Measurements from ENCODE around the gene EFCAB14. TPM values are rescaled to one million over a fixed set of nuclear protein-coding genes. Genes with fewer than 3 reads are reported as not detected.
"Not testable (repeated sequence)": the region's sequence is repeated elsewhere in the genome, so short reads cannot be mapped to it uniquely, and the experiment has no call there.

Gene EFCAB14
- total RNA-seq, 4 donors from 2014 or later, result 87.9 to 136 (median 121) TPM

DNA sequence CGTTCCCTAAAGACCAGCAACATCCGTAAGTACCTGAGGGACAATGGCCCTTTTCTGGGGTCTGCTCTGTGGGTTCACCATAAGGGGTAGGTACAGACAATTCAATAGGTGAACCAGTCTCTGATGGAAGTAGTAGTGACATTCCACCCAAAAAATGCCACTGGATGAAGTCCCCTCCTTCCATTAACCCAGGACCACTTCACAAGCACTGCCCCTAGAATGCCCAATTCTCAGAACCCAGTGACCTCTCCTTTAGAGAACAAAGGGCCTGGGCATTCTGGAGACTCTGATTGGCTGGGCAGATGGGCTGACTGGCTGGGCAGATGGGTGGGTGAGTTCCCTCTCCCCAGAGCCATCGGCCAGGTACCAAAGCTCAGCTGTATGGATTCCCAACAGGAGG lies 47.4 kb downstream of the EFCAB14 start, which contains the start of gene TEX38:
Gene TEX38, plus strand, starts transcription at position 301 of the 400 bp plus-strand sequence. Its CDS starts 81 bp downstream, at position 382.
- H3K9me3 ChIP-seq, result no peaks in the 10 kb centered on the region
- 100% methylated on average over 2 of the region's 3 CpGs for WGBS

DNA sequence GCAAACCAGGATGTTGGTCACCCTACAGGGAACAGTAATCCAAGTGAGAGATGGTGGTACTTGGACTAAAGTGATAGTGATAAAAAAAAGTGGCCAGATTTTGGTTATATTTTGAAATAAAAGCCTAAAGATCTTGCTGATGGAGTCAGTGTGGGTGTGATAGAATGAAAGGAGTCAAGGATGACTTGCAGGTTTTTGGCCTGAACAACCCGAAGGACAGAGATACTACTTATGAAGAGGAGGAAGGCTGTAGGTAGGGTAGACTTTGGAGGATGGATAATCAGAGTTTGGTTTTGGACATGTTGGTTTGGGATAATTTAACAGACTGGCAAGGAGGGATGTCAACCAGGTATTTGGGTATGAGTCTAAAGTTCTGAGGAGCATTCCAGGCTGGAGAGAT lies 48.8 kb downstream of the EFCAB14 start:
- H3K4me3 ChIP-seq, result no peak overlapping the region
- no peak for TF ChIP-seq POLR2A (IDR thresholded peaks at IDR 0.05)
- TF ChIP-seq, protein P1, sequence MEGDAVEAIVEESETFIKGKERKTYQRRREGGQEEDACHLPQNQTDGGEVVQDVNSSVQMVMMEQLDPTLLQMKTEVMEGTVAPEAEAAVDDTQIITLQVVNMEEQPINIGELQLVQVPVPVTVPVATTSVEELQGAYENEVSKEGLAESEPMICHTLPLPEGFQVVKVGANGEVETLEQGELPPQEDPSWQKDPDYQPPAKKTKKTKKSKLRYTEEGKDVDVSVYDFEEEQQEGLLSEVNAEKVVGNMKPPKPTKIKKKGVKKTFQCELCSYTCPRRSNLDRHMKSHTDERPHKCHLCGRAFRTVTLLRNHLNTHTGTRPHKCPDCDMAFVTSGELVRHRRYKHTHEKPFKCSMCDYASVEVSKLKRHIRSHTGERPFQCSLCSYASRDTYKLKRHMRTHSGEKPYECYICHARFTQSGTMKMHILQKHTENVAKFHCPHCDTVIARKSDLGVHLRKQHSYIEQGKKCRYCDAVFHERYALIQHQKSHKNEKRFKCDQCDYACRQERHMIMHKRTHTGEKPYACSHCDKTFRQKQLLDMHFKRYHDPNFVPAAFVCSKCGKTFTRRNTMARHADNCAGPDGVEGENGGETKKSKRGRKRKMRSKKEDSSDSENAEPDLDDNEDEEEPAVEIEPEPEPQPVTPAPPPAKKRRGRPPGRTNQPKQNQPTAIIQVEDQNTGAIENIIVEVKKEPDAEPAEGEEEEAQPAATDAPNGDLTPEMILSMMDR (IDR thresholded peaks at IDR 0.05), result no peak
- no peak for TF ChIP-seq EP300 (IDR thresholded peaks at IDR 0.05)
- TF ChIP-seq POLR2AphosphoS5 (IDR thresholded peaks at IDR 0.05), result no peak
- no peaks in the 10 kb centered on the region for H3K9me3 ChIP-seq
- peaks cover 9% of the 10 kb centered on the region for H3K36me3 ChIP-seq
- 94% methylated on average over 1 of the region's 1 CpG for WGBS
- H3K27me3 ChIP-seq, result no peaks in the 10 kb centered on the region
- DNase-seq (ENCODE audit: low spot score in 2 of 2), result no peak
- peaks cover 27% of the 10 kb centered on the region for H3K4me1 ChIP-seq
- no peak overlapping the region for H3K27ac ChIP-seq

More for the DNA sequence above, 47.4 kb downstream of the EFCAB14 start, which contains the start of gene TEX38:
- Histone ChIP-seq H3K4me1 (peaks cover 19% of the 10 kb centered on the region), H3K4me3 (no peak within 1 kb of the TSS), H3K27ac (no peak within 1 kb of the TSS), H3K27me3 (no peaks in the 10 kb centered on the region), H3K36me3 (peaks cover 19% of the 10 kb centered on the region)
- TF ChIP-seq EP300 (IDR thresholded peaks at IDR 0.05), result no peak
- TF ChIP-seq, protein P1 (IDR thresholded peaks at IDR 0.05), result no peak
- TF ChIP-seq POLR2AphosphoS5 (IDR thresholded peaks at IDR 0.05), result no peak
- no peak for TF ChIP-seq POLR2A (IDR thresholded peaks at IDR 0.05)
- no peak for DNase-seq (ENCODE audit: low spot score in 2 of 2)

DNA sequence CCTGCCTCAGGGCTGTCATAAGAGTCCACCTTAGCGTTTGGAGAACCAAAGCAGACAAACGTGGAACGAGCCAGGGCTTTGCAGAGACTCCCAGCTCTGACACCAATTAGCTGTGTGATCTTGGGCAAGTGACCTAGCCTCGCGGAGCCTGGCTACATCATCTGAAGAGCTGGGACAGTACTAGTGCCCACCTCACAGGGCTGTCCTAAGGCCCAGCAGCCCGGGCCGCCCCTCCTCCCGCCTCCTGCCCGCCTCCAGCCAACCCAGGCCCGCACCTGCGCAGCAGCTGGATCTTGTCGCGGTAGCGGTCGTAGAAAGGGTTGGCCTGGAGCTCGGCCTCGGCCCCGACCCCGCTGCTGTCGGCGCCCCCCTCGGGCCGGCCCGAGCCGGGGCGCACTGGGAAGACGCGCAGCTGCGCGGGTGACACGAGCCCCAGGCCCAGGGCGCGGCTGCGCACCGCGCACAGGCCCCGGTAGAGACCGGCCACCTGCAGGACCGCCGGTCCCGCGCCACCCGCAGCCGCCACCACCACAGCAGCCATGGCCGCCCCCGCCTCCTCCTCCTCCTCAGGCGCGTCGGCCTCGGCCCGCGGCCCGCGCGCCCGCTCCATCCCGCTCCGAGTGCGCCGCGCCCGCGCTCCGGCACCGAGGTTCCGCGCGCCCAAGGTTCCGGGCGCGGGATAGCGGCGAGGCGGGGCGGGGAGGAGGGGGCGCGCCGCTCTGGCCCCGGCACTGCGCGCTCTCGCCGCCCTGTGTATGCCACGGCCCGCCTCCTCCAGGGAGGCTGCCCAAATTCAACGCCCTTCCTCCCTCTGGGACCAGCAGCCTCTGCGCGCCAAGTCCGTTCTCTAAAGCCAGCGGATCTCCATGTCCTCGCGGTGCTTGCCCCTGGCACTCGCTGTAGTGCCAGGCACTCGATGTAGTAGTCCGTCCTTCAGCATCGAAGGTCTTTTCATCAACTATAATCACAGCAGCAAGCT lies 50.8 kb downstream of the EFCAB14 start, which contains the start of gene ATPAF1:
Gene ATPAF1, minus strand, starts transcription at position 583 of the 979 bp plus-strand sequence. Its CDS starts 42 bp downstream, at position 541.
- TF ChIP-seq, protein P1 (IDR thresholded peaks at IDR 0.05), result no peak
- TF ChIP-seq POLR2AphosphoS5 (IDR thresholded peaks at IDR 0.05) (no peak), POLR2A (IDR thresholded peaks at IDR 0.05) (no peak), EP300 (IDR thresholded peaks at IDR 0.05) (no peak)
- peak within 1 kb of the TSS; percentile 83 for H3K27ac ChIP-seq
- DNase-seq (ENCODE audit: low spot score in 2 of 2), result peak; percentile 82 to 86
- H3K36me3 ChIP-seq, result peaks cover 19% of the 10 kb centered on the region
- peak within 1 kb of the TSS; percentile 97 for H3K4me3 ChIP-seq
- no peaks in the 10 kb centered on the region for H3K9me3 ChIP-seq
- H3K4me1 ChIP-seq, result peaks cover 27% of the 10 kb centered on the region
- 1% methylated on average over 27 of the region's 96 CpGs for WGBS
- H3K27me3 ChIP-seq, result no peaks in the 10 kb centered on the region

DNA sequence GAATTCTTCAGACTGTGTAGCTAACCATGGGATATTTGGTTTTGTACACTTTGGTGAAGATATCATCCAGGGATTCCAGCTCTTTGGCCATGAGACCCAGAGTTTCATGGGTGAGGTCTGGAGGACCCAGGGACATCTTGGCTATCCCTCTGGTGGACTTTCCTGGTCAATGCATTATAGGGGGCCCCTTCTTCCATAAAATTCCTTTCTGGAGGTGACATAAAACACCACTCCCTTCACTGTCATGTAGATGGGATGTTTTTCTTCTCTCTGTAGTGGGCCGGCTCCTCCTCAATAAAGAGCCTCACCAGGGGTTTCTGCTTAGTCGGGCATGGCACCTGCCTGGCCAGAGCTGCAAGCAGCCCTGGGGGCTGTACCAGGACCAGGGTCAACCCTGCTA lies 52.9 kb downstream of the EFCAB14 start:
- DNase-seq (ENCODE audit: low spot score in 2 of 2), result no peak
- no peak overlapping the region for H3K4me3 ChIP-seq
- WGBS, result 100% methylated on average over 2 of the region's 2 CpGs
- H3K27me3 ChIP-seq, result no peaks in the 10 kb centered on the region
- peaks cover 27% of the 10 kb centered on the region for H3K4me1 ChIP-seq
- H3K36me3 ChIP-seq, result peaks cover 19% of the 10 kb centered on the region
- TF ChIP-seq EP300 (IDR thresholded peaks at IDR 0.05) (no peak), POLR2AphosphoS5 (IDR thresholded peaks at IDR 0.05) (no peak), POLR2A (IDR thresholded peaks at IDR 0.05) (no peak)
- TF ChIP-seq, protein P1 (IDR thresholded peaks at IDR 0.05), result no peak
- no peaks in the 10 kb centered on the region for H3K9me3 ChIP-seq
- no peak overlapping the region for H3K27ac ChIP-seq

DNA sequence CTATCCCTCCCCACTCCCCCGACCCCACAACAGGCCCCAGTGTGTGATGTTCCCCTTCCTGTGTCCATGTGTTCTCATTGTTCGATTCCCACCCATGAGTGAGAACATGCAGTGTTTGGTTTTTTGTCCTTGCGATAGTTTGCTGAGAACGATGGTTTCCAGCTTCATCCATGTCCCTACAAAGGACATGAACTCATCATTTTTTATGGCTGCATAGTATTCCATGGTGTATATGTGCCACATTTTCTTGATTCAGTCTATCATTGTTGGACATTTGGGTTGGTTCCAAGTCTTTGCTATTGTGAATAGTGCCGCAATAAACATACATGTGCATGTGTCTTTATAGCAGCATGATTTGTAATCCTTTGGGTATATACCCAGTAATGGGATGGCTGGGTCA lies 56.0 kb downstream of the EFCAB14 start:
- WGBS, result 97% methylated on average over 4 of the region's 5 CpGs
- Histone ChIP-seq H3K4me1 (peaks cover 19% of the 10 kb centered on the region), H3K36me3 (peaks cover 23% of the 10 kb centered on the region)
- not testable (repeated sequence) for H3K4me3 ChIP-seq; H3K27me3 ChIP-seq; H3K9me3 ChIP-seq; DNase-seq (ENCODE audit: low spot score in 2 of 2); H3K27ac ChIP-seq

DNA sequence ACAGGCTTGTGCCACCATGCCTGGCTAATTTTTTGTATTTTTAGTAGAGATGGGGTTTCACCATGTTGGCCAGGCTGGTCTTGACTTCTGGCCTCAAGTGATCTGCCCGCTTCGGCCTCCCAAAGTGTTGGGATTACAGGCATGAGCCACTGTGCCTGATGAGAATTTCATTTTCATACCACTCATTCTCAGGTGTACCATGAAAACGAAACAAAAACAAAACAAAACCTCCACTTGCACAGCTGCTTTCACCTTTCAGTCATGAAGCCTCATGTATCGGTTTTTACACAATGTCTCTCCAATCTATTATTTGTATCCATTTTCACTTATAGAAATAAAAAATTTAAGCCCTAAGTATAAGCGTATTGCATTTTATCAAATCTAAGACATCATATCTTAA lies 58.8 kb downstream of the EFCAB14 start:
- H3K4me3 ChIP-seq; H3K27ac ChIP-seq; H3K9me3 ChIP-seq; H3K27me3 ChIP-seq; DNase-seq (ENCODE audit: low spot score in 2 of 2); H3K4me1 ChIP-seq: not testable (repeated sequence)
- H3K36me3 ChIP-seq, result peaks cover 44% of the 10 kb centered on the region
- 92% methylated on average over 5 of the region's 5 CpGs for WGBS
